ENCODE results near the gene RNPS1.
A peak's percentile ranks its signal among the peaks of the same experiment; 100 is the strongest.
"Not testable (repeated sequence)": the region's sequence is repeated elsewhere in the genome, so short reads cannot be mapped to it uniquely, and the experiment has no call there.

Gene RNPS1

GRCh38 chr16:2257726-2258125, 10.2 kb downstream of the RNPS1 start:
- DNase-seq (ENCODE audit: low spot score): no peak

- DNase-seq (ENCODE audit: low spot score): no peak
These were observed 11.3 kb downstream of the RNPS1 start for GRCh38 chr16:2256531-2257140.

DNA sequence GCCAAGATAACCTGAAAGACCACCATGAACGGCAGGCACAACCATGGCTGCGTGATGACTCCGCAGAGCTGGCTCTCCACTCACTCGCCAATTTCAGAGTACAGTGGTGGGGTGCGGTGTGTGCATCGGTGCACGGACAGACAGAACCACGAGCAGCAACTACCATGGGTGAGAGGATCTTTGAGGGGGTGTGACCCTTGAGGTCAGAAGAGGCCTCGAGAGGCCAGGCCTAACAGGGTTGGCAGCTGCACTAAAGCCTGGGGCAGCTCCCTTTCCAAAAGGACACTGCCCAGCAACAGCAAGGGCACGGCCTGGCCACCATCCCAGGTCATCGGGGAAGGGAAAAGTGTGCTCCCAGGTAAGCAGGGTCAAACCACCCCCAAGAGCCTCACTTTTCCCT, 14.6 kb downstream of the RNPS1 start:
- DNase-seq (ENCODE audit: low spot score): no peak

GRCh38 chr16:2252806-2253148, 15.1 kb downstream of the RNPS1 start:
- no peak for DNase-seq (ENCODE audit: low spot score)

DNA sequence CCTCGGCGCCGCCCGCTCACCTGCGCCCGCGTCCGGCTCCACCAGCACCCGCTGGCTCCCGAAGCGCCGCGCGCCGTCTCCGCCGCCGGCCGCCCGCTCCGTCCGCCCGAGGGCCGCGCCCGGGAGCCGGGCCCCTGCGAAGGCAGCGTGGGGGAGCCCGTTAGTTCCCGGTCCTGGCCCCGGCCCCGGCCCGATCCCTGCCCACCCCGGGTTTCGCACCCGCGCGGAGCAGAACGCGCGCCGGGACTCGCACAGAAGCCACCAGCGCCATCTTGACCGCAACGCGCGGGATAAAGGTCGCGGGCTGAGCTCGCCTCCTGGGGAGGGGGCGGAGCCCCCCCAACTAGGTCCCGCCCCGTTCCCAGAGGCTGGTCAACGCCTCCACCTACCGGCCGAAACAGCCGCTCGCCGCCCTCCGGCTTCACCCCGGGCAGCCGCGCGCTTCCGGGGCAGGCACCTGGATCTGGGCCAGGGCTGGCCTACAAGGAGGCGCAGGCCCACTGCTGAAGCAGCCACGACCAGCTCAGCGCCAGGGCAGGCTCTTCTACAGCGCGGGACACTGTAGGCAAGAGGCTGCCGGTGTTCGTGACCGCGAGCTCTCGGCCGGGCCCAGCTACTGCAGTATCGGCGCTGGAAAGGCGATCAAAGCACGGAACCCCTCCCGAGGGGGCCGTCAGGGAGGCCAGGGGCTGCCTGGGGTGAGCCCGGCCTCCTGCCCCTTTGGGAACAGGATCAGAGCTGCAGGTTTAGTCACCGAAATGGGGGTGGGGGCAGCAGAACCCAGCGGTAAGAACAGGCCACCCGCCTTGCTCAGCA, 16.4 kb downstream of the RNPS1 start, which contains the start of gene ECI1:
ECI1 (minus strand) TSS at position 292 of the 816 bp plus-strand sequence; CDS start at position 271, 21 bp downstream.
- DNase-seq (ENCODE audit: low spot score): peak; percentile 98

- DNase-seq (ENCODE audit: low spot score): no peak
These were observed 17.2 kb downstream of the RNPS1 start for GRCh38 chr16:2250652-2251295.

DNA sequence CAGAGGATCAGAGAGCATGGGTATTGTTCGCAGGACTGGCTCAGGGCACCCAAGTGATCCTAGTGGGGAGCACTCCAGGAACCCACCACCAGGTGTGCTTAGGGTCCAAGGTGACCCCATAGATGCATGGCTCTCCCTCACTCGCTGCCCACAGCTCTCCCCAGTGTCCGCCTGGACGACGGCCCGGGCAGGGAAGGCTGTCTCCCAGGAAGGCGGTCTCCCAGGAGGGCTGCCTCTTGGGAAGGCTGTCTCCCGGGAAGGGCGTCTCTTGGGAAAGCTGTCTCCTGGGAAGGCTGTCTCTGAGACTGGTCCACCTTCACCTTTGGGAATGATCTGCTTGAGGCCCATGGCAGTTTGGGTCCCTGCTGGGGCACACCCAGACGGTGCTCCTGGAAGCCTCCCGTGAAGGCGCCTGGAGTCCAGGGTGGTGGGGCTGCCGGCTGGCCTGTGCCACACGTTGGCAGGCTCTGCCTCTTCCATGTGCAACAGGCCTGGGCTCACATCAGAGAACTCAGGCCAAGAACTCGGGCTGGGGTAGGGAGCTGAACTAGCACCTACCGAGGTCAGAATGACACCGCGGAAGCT, 21.5 kb downstream of the RNPS1 start:
- DNase-seq (ENCODE audit: low spot score): no peak

GRCh38 chr16:2244926-2245795, 22.8 kb downstream of the RNPS1 start:
- DNase-seq (ENCODE audit: low spot score): no peak

- no peak for DNase-seq (ENCODE audit: low spot score)
These were observed 23.6 kb downstream of the RNPS1 start for GRCh38 chr16:2244301-2244700.

DNA sequence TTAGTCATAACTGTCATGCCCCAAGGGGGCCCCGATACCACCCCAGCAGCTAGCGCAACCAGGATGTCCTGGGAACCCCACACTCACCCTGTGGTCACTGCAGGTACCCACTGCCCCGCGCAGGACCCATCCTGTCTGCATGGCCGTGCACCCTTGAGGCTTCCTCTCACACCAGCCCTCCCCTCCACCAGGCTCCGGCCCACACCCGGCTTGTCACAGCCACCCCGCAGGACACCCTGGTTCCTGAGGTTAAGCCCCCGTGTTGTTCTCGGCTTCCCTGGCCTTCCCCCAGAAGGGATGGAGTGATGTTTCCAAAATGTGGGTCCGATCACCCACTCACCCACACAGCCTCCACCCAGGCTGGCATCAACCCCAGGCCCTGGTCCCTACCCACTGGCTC, 24.1 kb downstream of the RNPS1 start:
- DNase-seq (ENCODE audit: low spot score): no peak

- peak; percentile 73 for DNase-seq (ENCODE audit: low spot score)
These were observed 24.8 kb downstream of the RNPS1 start for GRCh38 chr16:2243031-2243528.

DNA sequence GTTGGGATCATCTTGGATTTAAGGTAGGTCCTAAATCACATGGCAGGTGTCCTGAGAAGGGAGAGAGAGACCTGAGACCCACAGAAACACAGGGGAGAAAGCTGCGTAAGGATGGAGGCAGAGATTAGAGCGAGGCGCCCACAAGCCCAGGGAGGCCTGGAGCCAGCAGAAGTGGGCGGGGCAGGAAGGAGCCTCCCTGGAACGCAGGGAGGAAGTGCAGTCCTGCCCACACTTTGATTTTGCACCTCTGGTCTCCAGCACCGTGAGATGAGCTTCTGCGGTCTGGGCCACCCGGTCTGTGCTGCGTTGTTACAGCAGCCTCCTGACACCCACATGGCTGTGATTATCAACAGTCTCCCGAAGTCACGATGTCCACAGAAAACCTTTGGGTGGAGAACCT, 25.3 kb downstream of the RNPS1 start:
- DNase-seq (ENCODE audit: low spot score): no peak

DNA sequence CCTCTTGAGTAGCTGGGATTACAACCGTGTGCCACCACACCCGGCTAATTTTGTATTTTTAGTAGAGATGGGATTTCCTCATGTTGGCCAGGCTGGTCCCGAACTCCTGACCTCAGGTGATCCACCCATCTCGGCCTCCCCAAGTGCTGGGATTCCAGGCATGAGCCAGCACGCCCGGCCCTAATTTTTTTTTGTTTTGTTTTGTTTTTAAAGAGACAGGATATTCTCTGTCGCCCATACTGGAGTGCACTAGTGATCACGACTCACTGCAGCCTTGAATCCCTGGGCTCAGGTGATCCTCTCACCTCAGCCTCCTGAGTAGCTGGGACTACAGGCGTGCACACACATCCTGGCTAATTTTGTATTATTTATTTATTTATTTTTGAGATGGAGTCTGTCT, 27.6 kb downstream of the RNPS1 start:
- not testable (repeated sequence) for DNase-seq (ENCODE audit: low spot score)

DNA sequence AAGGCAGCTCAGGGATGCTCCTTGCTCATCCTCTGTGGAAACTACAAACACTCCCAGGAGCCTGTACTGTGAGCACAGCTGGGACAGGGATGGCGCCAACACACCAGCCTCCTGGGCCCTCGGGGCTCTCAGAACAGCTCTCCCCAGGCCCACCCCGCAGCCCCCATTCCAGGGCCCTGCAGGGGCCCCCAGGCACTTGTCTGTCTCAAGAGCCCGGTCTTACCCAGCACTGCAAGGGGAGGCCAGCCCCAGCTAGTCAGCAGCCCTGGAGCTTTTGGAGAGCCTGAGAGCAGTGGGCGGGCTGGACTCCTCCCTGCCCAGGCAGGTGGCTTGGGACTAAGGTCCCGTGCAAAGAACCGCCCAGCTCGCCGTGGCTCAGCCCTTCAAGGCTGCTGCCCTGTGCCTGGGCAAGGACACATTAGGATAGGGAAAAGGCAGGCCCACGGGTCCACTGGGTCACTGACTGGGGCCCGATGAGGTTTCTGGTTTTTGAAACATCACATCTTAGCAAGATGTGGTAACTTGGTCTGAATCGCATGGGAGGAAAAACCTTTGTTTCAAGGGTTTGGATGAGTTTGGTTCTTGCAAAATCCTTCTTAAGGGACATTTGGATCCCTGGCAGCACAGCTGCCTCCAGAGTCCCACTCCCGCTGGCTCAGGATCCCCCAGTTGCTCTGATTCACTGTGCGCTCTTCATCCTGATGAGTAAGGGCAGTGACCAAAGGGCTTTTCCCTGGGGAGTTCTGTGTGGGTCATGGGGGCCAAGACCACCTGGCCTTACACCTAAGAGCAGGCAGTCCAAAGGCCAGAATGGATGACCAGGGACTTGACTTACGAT, 28.9 kb downstream of the RNPS1 start:
- no peak for DNase-seq (ENCODE audit: low spot score)

- no peak for DNase-seq (ENCODE audit: low spot score)
These were observed 29.6 kb downstream of the RNPS1 start for GRCh38 chr16:2238150-2238837.

DNA sequence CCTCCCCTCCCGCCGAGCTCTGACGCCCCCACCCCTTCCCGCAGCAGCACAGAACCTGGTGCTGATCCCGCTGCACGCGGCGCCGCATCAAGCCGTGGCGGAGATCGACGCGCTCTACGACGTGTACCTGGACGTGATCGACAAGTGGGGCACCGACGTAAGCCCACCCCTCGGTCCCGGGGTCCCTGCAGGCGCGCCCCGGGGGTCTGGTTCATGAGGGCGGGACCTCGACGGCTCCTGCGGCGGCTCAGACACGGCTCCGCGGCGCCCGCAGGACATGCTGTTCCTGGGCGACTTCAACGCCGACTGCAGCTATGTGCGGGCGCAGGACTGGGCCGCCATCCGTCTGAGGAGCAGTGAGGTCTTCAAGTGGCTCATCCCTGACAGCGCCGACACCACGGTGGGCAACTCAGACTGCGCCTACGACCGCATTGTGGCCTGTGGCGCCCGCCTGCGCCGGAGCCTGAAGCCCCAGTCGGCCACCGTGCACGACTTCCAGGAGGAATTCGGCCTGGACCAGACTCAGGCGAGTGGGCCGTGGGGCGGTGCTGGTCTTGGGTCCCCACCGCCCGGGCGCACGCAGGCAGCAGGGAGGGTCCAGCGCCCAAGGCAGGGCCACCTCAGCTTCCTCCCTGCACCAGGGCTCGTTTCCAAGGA, 30.3 kb downstream of the RNPS1 start:
- DNase-seq (ENCODE audit: low spot score): no peak

- no peak for DNase-seq (ENCODE audit: low spot score)
These were observed 30.8 kb downstream of the RNPS1 start for GRCh38 chr16:2237102-2237482.

DNA sequence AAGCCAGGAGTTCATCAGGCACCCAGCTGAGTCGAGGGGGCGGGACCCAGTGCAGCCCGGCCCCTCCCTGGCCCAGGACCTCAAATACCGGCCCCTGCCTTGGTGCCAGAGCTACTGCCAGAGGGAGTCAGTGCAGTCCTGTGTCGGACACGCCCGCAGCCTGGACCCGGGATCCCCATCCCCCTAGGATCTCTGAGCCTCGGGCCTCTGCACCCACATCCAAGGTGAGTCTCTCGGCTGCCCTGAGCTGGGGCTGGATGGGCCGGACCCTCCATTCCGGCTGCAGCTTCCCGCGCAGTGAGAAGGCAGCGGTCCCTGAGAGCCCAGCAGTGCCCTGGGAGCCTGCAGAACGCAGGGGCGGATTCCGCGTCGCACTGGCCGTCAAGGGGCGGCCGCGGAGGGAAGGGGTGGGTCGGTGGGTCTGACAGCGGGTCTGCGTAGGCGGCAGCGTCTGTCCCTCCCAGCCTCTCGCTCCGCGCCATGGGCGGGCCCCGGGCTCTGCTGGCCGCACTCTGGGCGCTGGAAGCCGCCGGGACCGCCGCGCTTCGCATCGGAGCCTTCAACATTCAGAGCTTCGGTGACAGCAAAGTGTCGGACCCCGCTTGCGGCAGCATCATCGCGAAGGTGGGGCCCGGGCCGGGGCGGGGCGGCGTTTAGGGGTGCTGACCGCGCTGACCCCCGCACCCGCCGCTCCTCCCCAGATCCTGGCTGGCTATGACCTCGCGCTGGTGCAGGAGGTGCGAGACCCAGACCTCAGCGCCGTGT, 31.4 kb downstream of the RNPS1 start, which contains the start of gene DNASE1L2:
DNASE1L2 (plus strand) TSS at position 108 of the 765 bp plus-strand sequence; CDS start at position 481, 373 bp downstream.
- DNase-seq (ENCODE audit: low spot score): no peak

Measured in HuH-7 (cell line).